SU-DHL-6 (cell line): Measurements from ENCODE around the gene DHX58.

ENCODE experiments used
- CTCF ChIP-seq: fragments of 200-600 bp; sonication (generic); IDR thresholded peaks from one replicate; pipeline ENCODE4 v1.5.1; 2017; ENCODE audit warnings: antibody characterized with exemption, mild to moderate bottlenecking, low read length, moderate library complexity; ENCODE audit not compliant: insufficient read depth, poor library complexity, severe bottlenecking
- EZH2phosphoT487 ChIP-seq: fragments of 200-600 bp; sonication (generic), shearing (Covaris generic); conservative IDR thresholded peaks from 2 replicates; pipeline ENCODE4 v1.6.1; 2018; ENCODE audit warnings: mild to moderate bottlenecking, antibody characterized with exemption, low read length, moderate library complexity, mixed read lengths

GRCh38 chr17:42067371-42068091, 45.0 kb downstream of the DHX58 start:
- TF ChIP-seq CTCF (peak; percentile 96), EZH2phosphoT487 (no peak)
